Duodenal mucosa (tissue), 2 donors: ENCODE data around the gene CTU1.

Experiments
- H3K27ac ChIP-seq: one replicate; pipeline ENCODE4 v1.7.0; 2013; ENCODE audit warnings: low read depth, low read length
- H3K27me3 ChIP-seq, 2 donors: one replicate each; pipeline ENCODE4 v1.7.0; 2013; ENCODE audit warnings: low read length in 2 of 2, control low read depth in 1 of 2; ENCODE audit not compliant: insufficient read depth in 2 of 2, control insufficient read depth in 1 of 2
- H3K36me3 ChIP-seq, 2 donors: one replicate each; pipeline ENCODE4 v1.7.0; 2013; ENCODE audit warnings: low read length in 2 of 2, control low read depth in 1 of 2; ENCODE audit not compliant: insufficient read depth in 2 of 2, control insufficient read depth in 1 of 2
- H3K4me1 ChIP-seq, 2 donors: one replicate each; pipeline ENCODE4 v1.7.0; 2013; ENCODE audit warnings: low read length in 2 of 2, control low read depth in 1 of 2; ENCODE audit not compliant: insufficient read depth in 2 of 2, control insufficient read depth in 1 of 2
- H3K4me3 ChIP-seq, 2 donors: one replicate each; pipeline ENCODE4 v1.7.0; 2013; ENCODE audit warnings: low read length in 2 of 2, low read depth in 1 of 2
- H3K9ac ChIP-seq, 2 donors: one replicate each; pipeline ENCODE4 v1.7.0; 2013; ENCODE audit warnings: low read length in 2 of 2, low read depth in 1 of 2
- H3K9me3 ChIP-seq, 2 donors: one replicate each; pipeline ENCODE4 v1.7.0; 2013; ENCODE audit warnings: low read length in 2 of 2, control low read depth in 1 of 2; ENCODE audit not compliant: control insufficient read depth in 1 of 2

Gene CTU1

DNA sequence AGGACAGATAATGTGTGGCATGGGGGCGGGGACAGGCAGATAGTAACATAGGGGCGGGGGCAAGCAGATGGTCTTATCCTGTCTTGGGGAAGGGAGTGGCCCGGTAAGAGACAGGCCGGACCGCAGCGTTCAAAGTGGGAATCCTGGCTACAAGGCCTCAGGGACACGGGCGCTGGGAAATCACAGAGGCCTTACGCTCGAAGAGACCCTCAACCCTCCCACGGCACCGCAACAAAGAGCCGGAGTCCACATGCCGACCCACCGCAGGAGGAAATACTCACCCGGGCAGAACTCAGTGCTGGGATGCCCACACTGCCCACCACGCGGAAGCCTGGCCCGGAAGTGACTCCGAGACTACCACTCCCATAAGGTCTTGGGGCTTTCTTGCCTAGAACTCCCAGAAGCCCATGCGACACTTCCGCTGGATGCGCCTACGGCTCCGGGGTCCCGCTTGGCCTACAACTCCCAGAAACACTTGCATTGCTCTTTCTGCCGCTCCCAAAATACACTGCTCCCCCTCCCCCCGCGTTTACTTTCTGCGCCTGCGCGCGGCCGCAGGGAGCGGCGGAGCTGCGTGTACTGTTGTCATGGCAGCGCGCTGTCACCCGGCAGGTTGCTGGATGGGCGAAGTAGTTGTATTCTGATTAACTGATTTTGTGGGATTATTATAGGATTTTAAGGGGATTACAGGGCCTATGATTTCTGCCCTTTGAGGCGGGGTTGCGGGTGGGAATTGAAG is at the start of gene CTU1:
Gene CTU1, minus strand, starts transcription at position 344 of the 739 bp plus-strand sequence. CDS start 3,840 bp downstream, outside the sequence.
- peaks cover 0 to 2% of the 10 kb centered on the region in 2 donors for H3K27me3 ChIP-seq
- H3K9me3 ChIP-seq, result no peaks in the 10 kb centered on the region
- no peak within 1 kb of the TSS for H3K27ac ChIP-seq
- peak within 1 kb of the TSS; percentile 96 to 97 for H3K4me3 ChIP-seq
- H3K36me3 ChIP-seq, result peaks cover 5 to 13% of the 10 kb centered on the region in 2 donors
- H3K9ac ChIP-seq, result peak within 1 kb of the TSS; percentile 81 to 85
- peaks cover 5 to 12% of the 10 kb centered on the region in 2 donors for H3K4me1 ChIP-seq

DNA sequence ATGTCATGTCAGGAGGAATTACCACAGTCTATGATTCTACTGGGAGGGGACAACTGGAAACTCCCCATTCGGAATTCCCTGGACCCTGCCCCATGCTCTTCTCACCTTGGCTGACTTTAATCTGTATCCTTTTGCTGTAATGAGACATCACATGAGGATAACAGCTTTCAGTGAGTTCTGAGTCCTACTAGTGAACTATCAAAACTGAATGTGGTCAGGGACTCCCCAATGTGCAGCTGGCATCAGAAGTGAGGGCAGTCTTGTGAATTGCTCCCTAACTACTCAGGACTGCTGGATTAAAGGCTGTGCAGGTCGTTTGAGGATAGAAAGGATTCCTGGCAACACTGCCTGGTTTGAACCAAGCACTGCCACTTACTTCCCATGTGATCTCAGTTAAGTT is 49.1 kb upstream of the CTU1 start:
- H3K27ac ChIP-seq, result no peak overlapping the region
- no peaks in the 10 kb centered on the region for H3K9me3 ChIP-seq
- H3K4me1 ChIP-seq, result no peaks in the 10 kb centered on the region
- no peak overlapping the region for H3K4me3 ChIP-seq
- no peaks in the 10 kb centered on the region for H3K36me3 ChIP-seq
- H3K27me3 ChIP-seq, result peaks cover 0 to 6% of the 10 kb centered on the region in 2 donors
- no peak overlapping the region for H3K9ac ChIP-seq

DNA sequence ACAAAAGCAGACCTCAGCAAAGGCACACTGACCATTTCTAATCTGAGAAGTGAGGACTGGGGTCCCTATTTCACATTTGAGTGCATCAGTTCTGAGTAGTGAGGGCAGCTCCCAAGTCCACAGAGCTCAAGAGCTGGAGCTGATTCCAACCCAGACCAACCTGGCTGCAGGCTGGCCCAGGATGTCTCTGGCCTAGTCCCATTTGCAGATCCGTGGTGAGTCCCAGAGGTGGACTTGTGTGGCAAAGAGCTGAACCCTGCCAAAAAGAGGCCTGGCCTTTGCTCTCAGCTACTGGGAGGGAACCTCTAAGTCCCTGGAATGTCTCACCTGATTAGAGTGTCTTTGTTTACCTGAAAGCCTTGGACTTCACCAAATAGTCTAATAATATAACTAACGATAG is 48.5 kb upstream of the CTU1 start:
- no peak overlapping the region for H3K9ac ChIP-seq
- H3K27ac ChIP-seq, result no peak overlapping the region
- H3K36me3 ChIP-seq, result no peaks in the 10 kb centered on the region
- H3K9me3 ChIP-seq, result no peaks in the 10 kb centered on the region
- H3K27me3 ChIP-seq, result peaks cover 0 to 6% of the 10 kb centered on the region in 2 donors
- H3K4me1 ChIP-seq, result no peaks in the 10 kb centered on the region
- H3K4me3 ChIP-seq, result no peak overlapping the region

DNA sequence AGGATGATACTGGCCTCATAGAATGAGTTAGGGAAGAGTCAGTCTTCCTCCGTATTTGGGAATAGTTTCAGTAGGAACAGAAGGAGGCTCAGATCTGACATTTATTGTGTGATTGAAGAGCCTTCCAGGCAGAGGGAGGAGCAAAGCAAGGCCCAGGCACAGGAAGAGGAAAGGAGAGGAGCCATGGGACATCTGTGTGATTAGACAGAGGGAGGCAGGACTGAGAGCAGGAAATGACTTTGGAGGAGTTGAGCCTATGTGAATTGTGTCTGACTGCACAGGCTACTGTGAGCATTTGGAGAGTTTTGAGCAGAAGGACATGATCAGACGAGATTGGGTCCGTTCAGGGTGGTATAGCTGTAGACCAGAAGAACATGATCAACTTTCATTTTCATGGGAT is 42.4 kb upstream of the CTU1 start:
- no peak overlapping the region for H3K9ac ChIP-seq
- H3K36me3 ChIP-seq, result no peaks in the 10 kb centered on the region
- H3K27ac ChIP-seq, result no peak overlapping the region
- no peaks in the 10 kb centered on the region for H3K9me3 ChIP-seq
- H3K27me3 ChIP-seq, result no peaks in the 10 kb centered on the region
- no peaks in the 10 kb centered on the region for H3K4me1 ChIP-seq
- no peak overlapping the region for H3K4me3 ChIP-seq

DNA sequence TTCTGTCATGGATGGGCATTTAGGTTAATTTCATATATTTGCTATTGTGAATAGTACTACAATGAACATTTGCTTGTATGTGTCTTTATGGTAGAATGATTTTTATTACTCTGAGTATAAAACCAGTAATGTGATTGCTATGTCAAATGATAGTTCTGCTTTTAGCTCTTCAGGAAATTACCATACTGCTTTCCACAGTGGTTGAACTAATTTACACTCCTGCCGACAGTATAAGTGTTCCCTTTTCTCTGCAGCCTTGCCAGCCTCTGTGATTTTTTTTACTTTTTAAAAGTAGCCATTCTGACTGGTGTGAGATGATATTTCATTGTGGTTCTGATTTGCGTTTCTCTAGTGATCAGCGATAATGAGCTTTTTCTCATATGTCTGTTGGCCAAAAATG is 40.4 kb upstream of the CTU1 start:
- H3K27ac ChIP-seq, result no peak overlapping the region
- no peaks in the 10 kb centered on the region for H3K36me3 ChIP-seq

DNA sequence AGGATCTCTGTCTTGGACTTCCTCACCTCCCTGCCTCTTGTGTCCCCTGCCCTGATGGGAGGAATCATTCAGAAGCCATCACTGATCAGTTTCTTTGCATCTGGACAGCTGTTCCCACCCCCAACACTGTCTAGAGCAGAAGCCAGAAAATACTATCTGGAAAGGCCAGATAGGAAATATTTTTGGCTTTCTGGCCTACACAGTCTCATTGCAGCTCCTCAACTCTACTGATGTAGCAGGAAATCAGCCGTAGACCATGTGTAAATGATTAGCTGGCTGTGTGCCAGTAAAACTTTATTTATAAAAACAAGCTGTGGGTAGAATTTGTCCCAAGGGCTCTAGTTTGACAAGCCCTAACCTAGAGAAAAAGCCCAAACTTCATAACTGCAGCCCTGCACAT is 39.5 kb upstream of the CTU1 start:
- Histone ChIP-seq H3K9ac (no peak overlapping the region), H3K27me3 (no peaks in the 10 kb centered on the region), H3K9me3 (no peaks in the 10 kb centered on the region), H3K36me3 (no peaks in the 10 kb centered on the region), H3K4me3 (no peak overlapping the region), H3K4me1 (no peaks in the 10 kb centered on the region), H3K27ac (no peak overlapping the region)

More for the DNA sequence above, 40.4 kb upstream of the CTU1 start:
- Histone ChIP-seq H3K4me3 (no peak overlapping the region), H3K9me3 (no peaks in the 10 kb centered on the region), H3K27me3 (no peaks in the 10 kb centered on the region), H3K9ac (no peak overlapping the region), H3K4me1 (no peaks in the 10 kb centered on the region)

DNA sequence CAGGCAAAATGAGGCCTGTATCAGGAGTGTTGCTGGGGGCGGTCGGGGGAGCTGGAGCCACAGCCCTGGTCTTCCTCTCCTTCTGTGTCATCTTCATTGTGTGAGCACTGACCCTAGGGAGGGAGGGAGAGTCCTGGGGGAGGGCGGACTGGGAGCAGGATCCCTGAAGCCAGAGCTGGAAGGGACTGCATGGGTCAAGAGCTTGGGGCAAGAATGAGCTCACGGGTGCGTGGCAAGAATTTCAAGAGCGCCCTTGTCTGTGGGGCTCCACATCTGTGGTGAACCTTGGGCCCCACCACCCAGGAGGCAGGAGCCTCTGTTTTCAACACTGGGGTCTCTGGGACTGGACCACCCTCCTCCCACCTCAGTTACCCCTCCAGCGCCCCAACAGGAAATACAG is 38.5 kb upstream of the CTU1 start:
- Histone ChIP-seq H3K27me3 (no peaks in the 10 kb centered on the region), H3K27ac (no peak overlapping the region), H3K9ac (no peak overlapping the region), H3K36me3 (no peaks in the 10 kb centered on the region), H3K4me3 (no peak overlapping the region), H3K4me1 (no peaks in the 10 kb centered on the region), H3K9me3 (no peaks in the 10 kb centered on the region)

DNA sequence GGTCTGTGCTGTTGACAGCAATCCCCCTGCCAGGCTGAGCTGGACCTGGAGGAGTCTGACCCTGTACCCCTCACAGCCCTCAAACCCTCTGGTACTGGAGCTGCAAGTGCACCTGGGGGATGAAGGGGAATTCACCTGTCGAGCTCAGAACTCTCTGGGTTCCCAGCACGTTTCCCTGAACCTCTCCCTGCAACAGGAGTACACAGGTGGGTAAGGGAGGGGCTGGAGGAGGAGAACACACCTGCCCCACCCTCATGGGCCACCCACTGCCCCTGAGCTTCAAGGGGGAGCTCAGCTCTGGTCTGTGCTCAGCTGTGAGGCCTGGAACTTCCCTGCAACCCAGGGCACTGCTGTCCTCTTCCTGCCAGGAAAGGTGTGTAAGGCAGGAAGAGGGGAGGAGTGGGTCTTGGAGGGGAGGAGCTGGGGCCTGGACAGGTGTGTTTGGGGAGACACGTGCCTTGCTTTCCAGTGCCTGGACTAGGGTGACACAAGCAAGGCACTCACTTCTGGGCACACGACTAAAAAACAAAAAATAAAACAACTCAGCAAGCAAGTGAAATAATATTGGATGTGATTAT is 37.8 kb upstream of the CTU1 start:
- Histone ChIP-seq H3K9me3 (no peaks in the 10 kb centered on the region), H3K27me3 (no peaks in the 10 kb centered on the region), H3K4me3 (no peak overlapping the region), H3K9ac (no peak overlapping the region), H3K4me1 (no peaks in the 10 kb centered on the region), H3K27ac (no peak overlapping the region), H3K36me3 (no peaks in the 10 kb centered on the region)

DNA sequence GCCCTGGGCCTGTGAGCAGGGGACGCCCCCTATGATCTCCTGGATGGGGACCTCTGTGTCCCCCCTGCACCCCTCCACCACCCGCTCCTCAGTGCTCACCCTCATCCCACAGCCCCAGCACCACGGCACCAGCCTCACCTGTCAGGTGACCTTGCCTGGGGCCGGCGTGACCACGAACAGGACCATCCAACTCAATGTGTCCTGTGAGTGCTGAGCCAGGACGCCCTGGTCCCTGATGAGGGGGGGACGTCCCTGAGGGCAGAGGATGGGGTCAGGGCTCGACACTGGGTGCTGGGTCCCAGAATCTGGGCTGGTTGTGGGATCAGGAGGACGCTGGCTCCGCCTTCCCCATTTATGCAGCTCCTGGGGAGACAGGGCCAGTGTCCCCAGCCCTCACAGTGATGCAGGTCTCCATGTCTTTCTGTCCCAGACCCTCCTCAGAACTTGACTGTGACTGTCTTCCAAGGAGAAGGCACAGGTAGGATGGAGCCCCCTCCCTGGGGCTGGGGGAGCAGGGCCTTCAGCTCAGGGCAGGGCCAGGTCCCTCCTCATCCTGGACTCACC is 36.4 kb upstream of the CTU1 start:
- Histone ChIP-seq H3K9ac (no peak overlapping the region), H3K36me3 (no peaks in the 10 kb centered on the region), H3K4me1 (no peaks in the 10 kb centered on the region), H3K27ac (no peak overlapping the region), H3K4me3 (no peak overlapping the region), H3K9me3 (no peaks in the 10 kb centered on the region), H3K27me3 (no peaks in the 10 kb centered on the region)

DNA sequence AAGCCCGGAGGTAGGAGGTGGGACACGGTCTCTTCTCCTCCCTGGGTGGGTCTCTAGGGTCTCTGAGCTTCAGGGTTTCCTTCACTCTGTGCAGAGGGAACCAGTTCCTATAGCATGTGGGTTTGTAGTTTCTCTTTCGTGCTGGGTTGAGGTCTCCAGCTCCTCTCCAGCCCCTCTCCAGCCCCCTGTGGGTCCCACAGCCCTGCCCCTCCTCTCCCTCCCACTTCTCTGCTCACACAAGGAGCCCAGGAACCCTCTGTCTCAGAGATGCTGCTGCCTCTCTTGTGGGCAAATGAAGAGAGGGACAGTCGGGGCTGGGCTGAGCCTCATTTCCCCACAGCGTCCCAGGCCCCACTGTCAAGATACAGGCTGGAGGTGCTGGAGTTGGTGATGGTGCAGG is 35.3 kb upstream of the CTU1 start:
- H3K9ac ChIP-seq, result no peak overlapping the region
- H3K9me3 ChIP-seq, result no peaks in the 10 kb centered on the region
- no peak overlapping the region for H3K27ac ChIP-seq
- no peaks in the 10 kb centered on the region for H3K27me3 ChIP-seq
- H3K36me3 ChIP-seq, result no peaks in the 10 kb centered on the region
- no peaks in the 10 kb centered on the region for H3K4me1 ChIP-seq
- H3K4me3 ChIP-seq, result peak overlapping the region in 1 of 2 donors; percentile 8
